Psoas muscle (tissue), 8 donors: ENCODE results near the gene SRRM3. TPM values are rescaled to one million over a fixed set of nuclear protein-coding genes. Genes with fewer than 3 reads are reported as not detected.
"Not testable (repeated sequence)": the region's sequence is repeated elsewhere in the genome, so short reads cannot be mapped to it uniquely, and the experiment has no call there.

Experiments
- ATAC-seq, 4 donors: fragments of 200-7000 bp; cut with Tn5 transposase; one replicate each; pipeline ENCODE4 v1.9.1; 2020; ENCODE audit warnings: moderate library complexity in 3 of 4, mild to moderate bottlenecking in 2 of 4
- DNase-seq, 2 donors: peaks; one replicate each; pipeline ENCODE4 v3.0.0-alpha.2; 2020
- H3K27ac ChIP-seq: fragments of 200-600 bp; one replicate; pipeline ENCODE4 v1.8.0; 2022
- H3K27me3 ChIP-seq, 3 donors: fragments of 200-600 bp in 1 of 3; one replicate each; pipeline versions ENCODE4 v1.6.1 to v1.8.0; 2013 to 2022; ENCODE audit warnings: low read length in 2 of 3, mild to moderate bottlenecking in 2 of 3, moderate library complexity in 1 of 3; ENCODE audit not compliant: insufficient read depth in 3 of 3
- H3K36me3 ChIP-seq, 2 donors: fragments of 200-600 bp in 1 of 2; one replicate each; pipeline versions ENCODE4 v1.6.1 to v1.8.0; 2013 to 2022; ENCODE audit warnings: low read depth in 1 of 2, mild to moderate bottlenecking in 1 of 2, moderate library complexity in 1 of 2; ENCODE audit not compliant: insufficient read depth in 1 of 2
- H3K4me1 ChIP-seq: fragments of 200-600 bp; one replicate; pipeline ENCODE4 v1.8.0; 2022
- H3K4me3 ChIP-seq: fragments of 200-600 bp; one replicate; pipeline ENCODE4 v1.8.0; 2022; ENCODE audit warnings: mild to moderate bottlenecking
- H3K9me3 ChIP-seq: fragments of 200-600 bp; one replicate; pipeline ENCODE4 v1.8.0; 2022
- WGBS, 3 donors: extraction: QIAGEN DNeasy Blood & Tissue Kit; methylation state at CpG; one replicate each; pipeline versions ENCODE4 v1.1.6 to v1.1.7; 2013; 5-methylcytosine and 5-hydroxymethylcytosine counted together
- intact Hi-C, 2 donors: fragments of 100-400 bp; cut with DNase I; formaldehyde crosslinking; loops; one replicate each; pipeline versions ENCODE4 v1.11.0 to v1.14.2; 2022
- polyA plus RNA-seq, 3 donors: library from polyadenylated mRNA; stranded (reverse); fragments of 200-250 nt; gene quantifications; one replicate each; pipeline ENCODE4 v1.2.3, GENCODE V29; 2013
- total RNA-seq, 4 donors: library from RNA; stranded (reverse); fragmentation: NEBNext Ultra II Directional in 2 of 4; extraction: Animal tissue kit (Norgen Biotek cat#: 25700) in 2 of 4; gene quantifications; one replicate each; pipeline versions ENCODE4 v1.2.1 to v1.2.4, GENCODE V29; 2021 to 2023
- TF ChIP-seq, protein P1 (sequence below): fragments of 200-600 bp; IDR thresholded peaks from one replicate; pipeline ENCODE4 v1.8.0; 2022; ENCODE audit warnings: antibody characterized with exemption
- donor health status: healthy with polysubstance abuse.
- donor health status: DM: no; HTN: no; CAD: no; lungs with moderate emphysema.
- donor health status: Bipolar disorder and iron deficiency.
- donor health status: healthy.
- donor health status: DM: yes; HTN: yes; CAD: no.
- donor health status: DM: no; HTN: no; CAD: no.
- donor health status: DM: no; HTN: no; CAD: no.
- donor health status: DM: yes; HTN: yes; CAD: no.

Gene SRRM3
- total and polyA plus RNA-seq, 7 donors = 0.48 to 5.4 (median 0.69) TPM

DNA sequence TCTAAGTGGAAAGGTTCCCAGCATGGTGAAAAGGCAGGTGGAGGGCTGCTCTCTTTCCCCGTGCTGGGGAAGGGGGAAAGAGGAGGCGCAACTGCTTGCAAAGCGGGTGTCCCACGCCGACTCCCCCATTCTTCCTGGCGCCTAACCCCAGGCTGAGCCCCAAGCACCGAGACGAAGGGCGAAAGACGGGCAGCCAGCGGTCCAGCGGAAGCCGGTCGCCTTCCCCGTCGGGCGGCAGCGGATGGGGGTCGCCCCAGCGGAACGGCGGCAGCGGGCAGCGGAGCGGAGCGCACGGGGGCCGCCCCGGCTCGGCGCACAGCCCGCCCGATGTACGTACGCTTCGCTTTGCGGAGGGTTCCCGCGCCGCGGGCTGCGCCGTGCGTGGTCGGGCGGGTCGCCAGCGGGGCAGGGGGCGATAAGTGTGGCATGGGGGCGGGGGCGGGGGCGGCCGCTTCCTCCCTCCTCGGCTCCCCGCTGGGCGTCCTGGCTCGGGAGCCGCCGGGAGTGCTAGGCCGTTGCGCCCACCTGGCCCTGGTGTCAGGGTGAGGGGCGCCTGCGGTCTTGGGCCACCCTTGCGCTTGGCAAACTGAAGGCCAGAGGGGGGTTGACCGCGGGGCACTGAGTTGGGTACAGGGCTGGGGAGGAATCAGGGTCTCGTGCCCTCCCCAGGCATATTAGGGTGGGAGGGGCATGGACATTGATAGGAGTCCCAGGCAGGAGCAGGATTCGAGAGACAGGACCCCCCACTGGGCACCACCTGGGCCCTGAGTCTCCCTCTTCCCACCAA, 65.6 kb downstream of the SRRM3 start:
- DNase-seq (no peak), ATAC-seq (no peak)
- intact Hi-C loops = no loop called here
- WGBS, 3 donors = 1 to 4% (median 2%) methylated on average over 24 to 68 of the region's 68 CpGs
- no peaks in the 10 kb centered on the region for H3K36me3 ChIP-seq
- peaks cover 4% of the 10 kb centered on the region for H3K4me1 ChIP-seq
- peaks cover 0 to 32% (median 15%) of the 10 kb centered on the region in 3 donors for H3K27me3 ChIP-seq
- H3K27ac ChIP-seq = no peak overlapping the region
- H3K4me3 ChIP-seq = peak overlapping the region; percentile 56
- no peaks in the 10 kb centered on the region for H3K9me3 ChIP-seq
- TF ChIP-seq, protein P1, sequence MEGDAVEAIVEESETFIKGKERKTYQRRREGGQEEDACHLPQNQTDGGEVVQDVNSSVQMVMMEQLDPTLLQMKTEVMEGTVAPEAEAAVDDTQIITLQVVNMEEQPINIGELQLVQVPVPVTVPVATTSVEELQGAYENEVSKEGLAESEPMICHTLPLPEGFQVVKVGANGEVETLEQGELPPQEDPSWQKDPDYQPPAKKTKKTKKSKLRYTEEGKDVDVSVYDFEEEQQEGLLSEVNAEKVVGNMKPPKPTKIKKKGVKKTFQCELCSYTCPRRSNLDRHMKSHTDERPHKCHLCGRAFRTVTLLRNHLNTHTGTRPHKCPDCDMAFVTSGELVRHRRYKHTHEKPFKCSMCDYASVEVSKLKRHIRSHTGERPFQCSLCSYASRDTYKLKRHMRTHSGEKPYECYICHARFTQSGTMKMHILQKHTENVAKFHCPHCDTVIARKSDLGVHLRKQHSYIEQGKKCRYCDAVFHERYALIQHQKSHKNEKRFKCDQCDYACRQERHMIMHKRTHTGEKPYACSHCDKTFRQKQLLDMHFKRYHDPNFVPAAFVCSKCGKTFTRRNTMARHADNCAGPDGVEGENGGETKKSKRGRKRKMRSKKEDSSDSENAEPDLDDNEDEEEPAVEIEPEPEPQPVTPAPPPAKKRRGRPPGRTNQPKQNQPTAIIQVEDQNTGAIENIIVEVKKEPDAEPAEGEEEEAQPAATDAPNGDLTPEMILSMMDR = no peak

DNA sequence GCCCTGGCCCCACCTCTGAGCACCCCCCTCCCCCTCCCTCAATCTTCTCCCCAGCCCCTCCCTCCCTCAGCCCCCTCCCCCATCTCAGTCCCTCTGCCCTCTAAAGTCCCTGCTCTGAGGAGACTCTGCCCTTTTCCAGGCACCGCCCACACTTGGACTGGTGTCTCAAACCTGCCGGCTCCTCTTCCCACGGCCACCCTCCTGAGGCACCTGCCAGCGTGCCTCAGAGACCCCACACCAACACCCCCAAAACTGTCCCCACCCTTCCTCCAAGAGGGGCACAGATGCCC, 66.1 kb downstream of the SRRM3 start:
- peaks cover 0 to 32% (median 17%) of the 10 kb centered on the region in 3 donors for H3K27me3 ChIP-seq
- no peaks in the 10 kb centered on the region for H3K9me3 ChIP-seq
- H3K27ac ChIP-seq = no peak overlapping the region
- intact Hi-C loops = no loop called here
- no peaks in the 10 kb centered on the region for H3K36me3 ChIP-seq
- peaks cover 4% of the 10 kb centered on the region for H3K4me1 ChIP-seq
- ATAC-seq (peak in 1 of 4 donors; percentile 23), DNase-seq (no peak)
- H3K4me3 ChIP-seq = no peak overlapping the region
- 0 to 20% (median 5%) methylated on average over 3 to 4 of the region's 4 CpGs for WGBS, 3 donors
- TF ChIP-seq, protein P1 = no peak

DNA sequence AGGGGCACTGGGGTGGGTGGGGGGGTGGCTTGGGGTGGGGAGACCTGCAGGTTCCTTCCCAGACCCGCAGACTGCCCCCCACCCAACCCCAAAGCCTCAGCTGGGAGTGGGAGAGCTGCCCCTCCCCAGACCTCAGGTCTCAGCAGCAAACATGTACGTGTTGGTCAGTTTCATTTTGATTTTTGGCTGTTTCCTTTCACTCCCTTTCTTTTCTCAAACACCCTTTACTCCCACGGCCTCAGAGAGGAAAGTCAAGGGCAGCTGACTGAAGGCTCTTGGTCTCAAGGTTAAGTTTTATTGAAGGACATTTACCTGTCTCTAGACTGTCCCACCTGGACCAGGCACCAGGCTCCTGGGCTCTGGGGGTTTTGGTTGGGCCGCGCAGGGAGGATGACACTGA, 66.7 kb downstream of the SRRM3 start:
- no peaks in the 10 kb centered on the region for H3K36me3 ChIP-seq
- 33 to 39% (median 36%) methylated on average over 5 of the region's 5 CpGs for WGBS, 3 donors
- ATAC-seq = no peak
- H3K4me1 ChIP-seq = peaks cover 4% of the 10 kb centered on the region
- H3K4me3 ChIP-seq = no peak overlapping the region
- H3K27ac ChIP-seq = no peak overlapping the region
- no peaks in the 10 kb centered on the region for H3K9me3 ChIP-seq
- peaks cover 0 to 37% (median 17%) of the 10 kb centered on the region in 3 donors for H3K27me3 ChIP-seq
- TF ChIP-seq, protein P1 = no peak
- intact Hi-C loops = no loop called here
- no peak for DNase-seq

DNA sequence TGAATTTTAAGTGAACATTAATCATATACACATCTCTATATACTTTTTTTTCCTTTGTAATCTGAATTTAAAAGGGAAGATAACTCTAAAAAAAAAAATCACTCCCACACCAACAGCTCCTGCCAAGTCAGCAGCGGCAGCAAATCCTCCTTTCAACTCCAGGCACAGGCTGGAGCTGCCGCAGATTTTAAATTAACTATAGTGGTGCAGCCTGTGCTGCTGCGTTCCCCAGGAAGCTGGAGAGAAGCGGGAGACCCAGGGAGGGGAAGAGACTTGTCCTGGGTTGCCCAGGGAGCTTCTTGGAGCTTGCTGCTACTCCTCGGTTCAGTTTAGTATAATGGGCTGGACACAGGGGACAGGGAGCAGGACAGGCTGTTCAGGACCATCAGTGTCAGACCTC, 68.2 kb downstream of the SRRM3 start:
- Histone ChIP-seq H3K27me3 (peaks cover 0 to 46% (median 17%) of the 10 kb centered on the region in 3 donors), H3K4me3 (no peak overlapping the region), H3K9me3 (no peaks in the 10 kb centered on the region), H3K36me3 (no peaks in the 10 kb centered on the region), H3K4me1 (peaks cover 4% of the 10 kb centered on the region), H3K27ac (no peak overlapping the region)
- TF ChIP-seq, protein P1 = no peak
- intact Hi-C loops = no loop called here
- WGBS, 3 donors = 7 to 13% (median 9%) methylated on average over 5 of the region's 5 CpGs
- DNase-seq (no peak), ATAC-seq (no peak)

DNA sequence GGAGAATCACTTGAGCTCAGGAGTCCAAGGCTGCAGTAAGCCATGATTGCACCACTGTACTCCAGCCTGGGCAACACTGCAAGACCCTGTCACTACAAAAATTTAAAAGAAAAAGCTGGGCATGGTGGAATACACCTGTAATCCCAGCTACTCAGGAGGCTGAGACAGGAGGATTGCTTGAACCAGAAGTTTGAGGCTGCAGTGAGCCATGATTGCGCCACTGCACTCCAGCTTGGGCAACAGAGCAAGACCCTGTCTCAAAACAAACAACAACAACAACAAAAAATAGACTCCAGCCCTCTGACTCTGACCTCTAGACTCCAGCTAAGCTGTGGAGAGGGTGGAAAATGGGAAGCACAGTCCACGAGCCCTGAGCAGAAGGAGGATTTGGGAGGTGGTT, 69.7 kb downstream of the SRRM3 start:
- WGBS, 3 donors = 85 to 94% (median 91%) methylated on average over 2 of the region's 2 CpGs

More for the DNA sequence above, 69.7 kb downstream of the SRRM3 start:
- DNase-seq, H3K9me3 ChIP-seq, H3K4me1 ChIP-seq, H3K27ac ChIP-seq, H3K36me3 ChIP-seq, ATAC-seq, H3K4me3 ChIP-seq, intact Hi-C loops: not testable (repeated sequence)
- H3K27me3 ChIP-seq = peaks cover 0 to 49% (median 17%) of the 10 kb centered on the region in 3 donors
